Inferior parietal cortex (tissue), 1 donor: Measurements from ENCODE around the gene CXCR5.

Source experiments
- DNase-seq: peaks from one replicate; pipeline ENCODE4 v3.0.0-alpha.2; 2016; ENCODE audit errors: extremely low spot score

Gene CXCR5

GRCh38 chr11:118912742-118913410 lies 29.2 kb downstream of the CXCR5 start:
- no peak for DNase-seq

GRCh38 chr11:118913411-118914125 lies 29.9 kb downstream of the CXCR5 start:
- DNase-seq, result no peak

- no peak for DNase-seq
Observed at GRCh38 chr11:118914178-118914918, 30.7 kb downstream of the CXCR5 start.

GRCh38 chr11:118914987-118915386 lies 31.3 kb downstream of the CXCR5 start:
- DNase-seq, result no peak

- DNase-seq, result no peak
Observed at GRCh38 chr11:118915396-118915795, 31.7 kb downstream of the CXCR5 start.

- DNase-seq, result no peak
Observed at GRCh38 chr11:118915941-118916841, 32.5 kb downstream of the CXCR5 start.

GRCh38 chr11:118916842-118917388 lies 33.2 kb downstream of the CXCR5 start:
- DNase-seq, result no peak

GRCh38 chr11:118917481-118918127 lies 33.9 kb downstream of the CXCR5 start:
- DNase-seq, result no peak

GRCh38 chr11:118918128-118918685 lies 34.5 kb downstream of the CXCR5 start:
- no peak for DNase-seq

GRCh38 chr11:118918686-118919280 lies 35.1 kb downstream of the CXCR5 start:
- DNase-seq, result no peak

- DNase-seq, result no peak
Observed at GRCh38 chr11:118921121-118921928, 37.6 kb downstream of the CXCR5 start.

- DNase-seq, result no peak
Observed at GRCh38 chr11:118921929-118922744, 38.4 kb downstream of the CXCR5 start.

GRCh38 chr11:118922745-118923627 lies 39.3 kb downstream of the CXCR5 start:
- DNase-seq, result no peak

GRCh38 chr11:118923721-118924587 lies 40.3 kb downstream of the CXCR5 start:
- no peak for DNase-seq

- DNase-seq, result no peak
Observed at GRCh38 chr11:118924591-118925585, 41.2 kb downstream of the CXCR5 start.
